GM23338 (cell line): ENCODE results near the gene LCE1A. TPM values are rescaled to one million over a fixed set of nuclear protein-coding genes. Genes with fewer than 3 reads are reported as not detected.

Source experiments
- ATAC-seq: fragments of 200-7000 bp; cut with Tn5 transposase; 3 replicates; pipeline ENCODE4 v1.9.1; 2020
- DNase-seq: peaks from one replicate; pipeline ENCODE4 v3.0.0-alpha.2; 2015; ENCODE audit warnings: low spot score
- H2AFZ ChIP-seq: fragments of 200-600 bp; sonication (generic); 2 replicates; pipeline ENCODE4 v1.8.0; 2016; ENCODE audit warnings: antibody characterized with exemption, mild to moderate bottlenecking, moderate library complexity
- H3F3A ChIP-seq: fragments of 200-600 bp; sonication (generic); replicated peaks from 2 replicates; pipeline ENCODE4 v1.8.0; 2017; ENCODE audit warnings: antibody characterized with exemption, mixed run types, low read depth
- H3K27ac ChIP-seq: fragments of 200-600 bp; sonication (generic); 2 replicates; pipeline ENCODE4 v1.6.1; 2016; ENCODE audit warnings: low read depth
- H3K27me3 ChIP-seq: fragments of 200-600 bp; sonication (generic); 2 replicates; pipeline ENCODE4 v1.8.0; 2016; ENCODE audit warnings: mild to moderate bottlenecking, mixed run types, moderate library complexity; ENCODE audit not compliant: insufficient read depth
- H3K36me3 ChIP-seq: fragments of 200-600 bp; sonication (generic); 2 replicates; pipeline ENCODE4 v1.8.0; 2016; ENCODE audit warnings: mild to moderate bottlenecking; ENCODE audit not compliant: insufficient read depth
- H3K4me1 ChIP-seq: fragments of 200-600 bp; sonication (generic); 2 replicates; pipeline ENCODE4 v1.8.0; 2016; ENCODE audit warnings: mild to moderate bottlenecking, moderate library complexity; ENCODE audit not compliant: insufficient read depth
- H3K4me2 ChIP-seq: fragments of 200-600 bp; sonication (generic); 2 replicates; pipeline ENCODE4 v1.7.1; 2017; ENCODE audit warnings: mixed run types
- H3K4me3 ChIP-seq: fragments of 200-600 bp; sonication (generic); 2 replicates; pipeline ENCODE4 v1.6.1; 2016; ENCODE audit warnings: mixed run types
- H3K79me2 ChIP-seq: fragments of 200-600 bp; sonication (generic); replicated peaks from 2 replicates; pipeline ENCODE4 v1.8.0; 2017; ENCODE audit warnings: mild to moderate bottlenecking; ENCODE audit not compliant: insufficient read depth
- H3K9me2 ChIP-seq: fragments of 200-600 bp; sonication (generic); 2 replicates; pipeline ENCODE4 v1.8.0; 2017; ENCODE audit not compliant: insufficient read depth
- H4K20me1 ChIP-seq: fragments of 200-600 bp; sonication (generic); replicated peaks from 2 replicates; pipeline ENCODE4 v1.8.0; 2017; ENCODE audit warnings: mild to moderate bottlenecking; ENCODE audit not compliant: insufficient read depth
- H3K27ac Mint-ChIP-seq: 2 replicates; pipeline ENCODE4 v1.8.0; 2020; ENCODE audit warnings: inconsistent platforms, mild to moderate bottlenecking, moderate library complexity, mixed read lengths
- H3K27me3 Mint-ChIP-seq: 3 replicates; pipeline ENCODE4 v1.8.0; 2022; ENCODE audit warnings: low read depth, mild to moderate bottlenecking, moderate library complexity, mixed read lengths, inconsistent platforms; ENCODE audit not compliant: insufficient read depth, poor library complexity
- H3K36me3 Mint-ChIP-seq: 3 replicates; pipeline ENCODE4 v1.8.0; 2021; ENCODE audit warnings: low read depth, mild to moderate bottlenecking, inconsistent platforms, moderate library complexity, mixed read lengths
- H3K4me1 Mint-ChIP-seq: 3 replicates; pipeline ENCODE4 v1.8.0; 2020; ENCODE audit warnings: mild to moderate bottlenecking, inconsistent platforms, mixed read lengths
- H3K4me3 Mint-ChIP-seq: 3 replicates; pipeline ENCODE4 v1.8.0; 2021; ENCODE audit warnings: moderate library complexity, mild to moderate bottlenecking, inconsistent platforms, mixed read lengths
- H3K9me3 Mint-ChIP-seq: 3 replicates; pipeline ENCODE4 v1.8.0; 2020; ENCODE audit warnings: moderate library complexity, mild to moderate bottlenecking, inconsistent platforms, mixed read lengths
- EZH2 ChIP-seq: fragments of 200-600 bp; sonication (generic); IDR thresholded peaks from one replicate; pipeline ENCODE4 v1.8.0; 2017; ENCODE audit warnings: antibody characterized with exemption, mild to moderate bottlenecking, low read depth; ENCODE audit not compliant: unreplicated experiment
- EZH2phosphoT487 ChIP-seq: fragments of 200-600 bp; sonication (generic); IDR thresholded peaks from one replicate; pipeline ENCODE4 v1.8.1; 2018; ENCODE audit warnings: antibody characterized with exemption; ENCODE audit not compliant: unreplicated experiment
- NANOG ChIP-seq: IDR thresholded peaks from 2 replicates; pipeline ENCODE4 v1.6.1; 2016; ENCODE audit warnings: antibody characterized with exemption, borderline replicate concordance
- ZNF114 ChIP-seq: fragments of 250-450 bp; sonication (Bioruptor Pico); IDR thresholded peaks from 2 replicates; pipeline ENCODE4 v1.5.0; 2020; ENCODE audit warnings: mild to moderate bottlenecking, moderate library complexity
- ZNF331 ChIP-seq: fragments of 250-450 bp; sonication (Bioruptor Pico); IDR thresholded peaks from 2 replicates; pipeline ENCODE4 v1.5.0; 2020; ENCODE audit warnings: low read depth, mild to moderate bottlenecking, moderate library complexity
- polyA plus RNA-seq: library from polyadenylated mRNA; unstranded; fragments of >200 nt; fragmentation: Nextera tagmentation; extraction: Ambion mirVana; gene quantifications from 2 replicates; pipeline ENCODE4 v1.2.1, GENCODE V29; 2016
- total RNA-seq: library from RNA; depleted of rRNA; stranded (reverse); fragments of >200 nt; shearing (Covaris generic); gene quantifications from 2 replicates; pipeline ENCODE4 v1.2.3, GENCODE V29; 2014
- TF ChIP-seq, protein P1 (sequence below): IDR thresholded peaks from 2 replicates; pipeline ENCODE4 v1.6.1; 2016; ENCODE audit warnings: antibody characterized with exemption
- TF ChIP-seq, protein P2 (sequence below): fragments of 250-450 bp; sonication (Bioruptor Pico); IDR thresholded peaks from 2 replicates; pipeline ENCODE4 v1.5.0; 2020; ENCODE audit warnings: mild to moderate bottlenecking, moderate library complexity

The LCE1A gene
- total and polyA plus RNA-seq, 2 experiments from 2014 or later: not detected

DNA sequence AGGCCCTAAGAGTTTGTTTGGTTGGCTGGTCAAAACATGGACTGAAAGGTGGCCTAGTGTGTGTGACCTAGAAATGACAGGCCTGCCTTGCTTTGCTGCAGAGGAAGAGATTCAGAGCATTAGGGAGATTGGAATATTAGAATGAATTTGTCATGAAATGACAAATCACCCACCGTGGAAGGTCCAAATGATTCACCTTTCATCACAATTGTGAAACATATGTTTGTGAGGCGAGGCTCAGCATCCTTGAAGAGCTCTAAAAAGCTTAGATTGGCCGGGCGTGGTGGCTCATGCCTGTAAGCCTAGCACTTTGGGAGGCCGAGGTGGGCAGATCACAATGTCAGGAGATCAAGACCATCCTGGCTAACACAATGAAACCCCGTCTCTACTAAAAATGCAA is 10.0 kb upstream of the LCE1A start:
- no peaks in the 10 kb centered on the region for H3K36me3 ChIP-seq
- H3K4me1 Mint-ChIP-seq: peaks cover 2% of the 10 kb centered on the region; the same call in 1 of the 3 replicates
- H3K9me3 Mint-ChIP-seq: no peaks in the 10 kb centered on the region
- no peaks in the 10 kb centered on the region for H3K27me3 Mint-ChIP-seq
- H3K27ac Mint-ChIP-seq: no peak overlapping the region
- TF ChIP-seq, protein P1, sequence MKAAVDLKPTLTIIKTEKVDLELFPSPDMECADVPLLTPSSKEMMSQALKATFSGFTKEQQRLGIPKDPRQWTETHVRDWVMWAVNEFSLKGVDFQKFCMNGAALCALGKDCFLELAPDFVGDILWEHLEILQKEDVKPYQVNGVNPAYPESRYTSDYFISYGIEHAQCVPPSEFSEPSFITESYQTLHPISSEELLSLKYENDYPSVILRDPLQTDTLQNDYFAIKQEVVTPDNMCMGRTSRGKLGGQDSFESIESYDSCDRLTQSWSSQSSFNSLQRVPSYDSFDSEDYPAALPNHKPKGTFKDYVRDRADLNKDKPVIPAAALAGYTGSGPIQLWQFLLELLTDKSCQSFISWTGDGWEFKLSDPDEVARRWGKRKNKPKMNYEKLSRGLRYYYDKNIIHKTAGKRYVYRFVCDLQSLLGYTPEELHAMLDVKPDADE: no peak
- TF ChIP-seq EZH2 (no peak), EZH2phosphoT487 (no peak), ZNF114 (CRISPR knock-in tag) (no peak), ZNF331 (CRISPR knock-in tag) (no peak), NANOG (no peak)
- TF ChIP-seq, protein P2, sequence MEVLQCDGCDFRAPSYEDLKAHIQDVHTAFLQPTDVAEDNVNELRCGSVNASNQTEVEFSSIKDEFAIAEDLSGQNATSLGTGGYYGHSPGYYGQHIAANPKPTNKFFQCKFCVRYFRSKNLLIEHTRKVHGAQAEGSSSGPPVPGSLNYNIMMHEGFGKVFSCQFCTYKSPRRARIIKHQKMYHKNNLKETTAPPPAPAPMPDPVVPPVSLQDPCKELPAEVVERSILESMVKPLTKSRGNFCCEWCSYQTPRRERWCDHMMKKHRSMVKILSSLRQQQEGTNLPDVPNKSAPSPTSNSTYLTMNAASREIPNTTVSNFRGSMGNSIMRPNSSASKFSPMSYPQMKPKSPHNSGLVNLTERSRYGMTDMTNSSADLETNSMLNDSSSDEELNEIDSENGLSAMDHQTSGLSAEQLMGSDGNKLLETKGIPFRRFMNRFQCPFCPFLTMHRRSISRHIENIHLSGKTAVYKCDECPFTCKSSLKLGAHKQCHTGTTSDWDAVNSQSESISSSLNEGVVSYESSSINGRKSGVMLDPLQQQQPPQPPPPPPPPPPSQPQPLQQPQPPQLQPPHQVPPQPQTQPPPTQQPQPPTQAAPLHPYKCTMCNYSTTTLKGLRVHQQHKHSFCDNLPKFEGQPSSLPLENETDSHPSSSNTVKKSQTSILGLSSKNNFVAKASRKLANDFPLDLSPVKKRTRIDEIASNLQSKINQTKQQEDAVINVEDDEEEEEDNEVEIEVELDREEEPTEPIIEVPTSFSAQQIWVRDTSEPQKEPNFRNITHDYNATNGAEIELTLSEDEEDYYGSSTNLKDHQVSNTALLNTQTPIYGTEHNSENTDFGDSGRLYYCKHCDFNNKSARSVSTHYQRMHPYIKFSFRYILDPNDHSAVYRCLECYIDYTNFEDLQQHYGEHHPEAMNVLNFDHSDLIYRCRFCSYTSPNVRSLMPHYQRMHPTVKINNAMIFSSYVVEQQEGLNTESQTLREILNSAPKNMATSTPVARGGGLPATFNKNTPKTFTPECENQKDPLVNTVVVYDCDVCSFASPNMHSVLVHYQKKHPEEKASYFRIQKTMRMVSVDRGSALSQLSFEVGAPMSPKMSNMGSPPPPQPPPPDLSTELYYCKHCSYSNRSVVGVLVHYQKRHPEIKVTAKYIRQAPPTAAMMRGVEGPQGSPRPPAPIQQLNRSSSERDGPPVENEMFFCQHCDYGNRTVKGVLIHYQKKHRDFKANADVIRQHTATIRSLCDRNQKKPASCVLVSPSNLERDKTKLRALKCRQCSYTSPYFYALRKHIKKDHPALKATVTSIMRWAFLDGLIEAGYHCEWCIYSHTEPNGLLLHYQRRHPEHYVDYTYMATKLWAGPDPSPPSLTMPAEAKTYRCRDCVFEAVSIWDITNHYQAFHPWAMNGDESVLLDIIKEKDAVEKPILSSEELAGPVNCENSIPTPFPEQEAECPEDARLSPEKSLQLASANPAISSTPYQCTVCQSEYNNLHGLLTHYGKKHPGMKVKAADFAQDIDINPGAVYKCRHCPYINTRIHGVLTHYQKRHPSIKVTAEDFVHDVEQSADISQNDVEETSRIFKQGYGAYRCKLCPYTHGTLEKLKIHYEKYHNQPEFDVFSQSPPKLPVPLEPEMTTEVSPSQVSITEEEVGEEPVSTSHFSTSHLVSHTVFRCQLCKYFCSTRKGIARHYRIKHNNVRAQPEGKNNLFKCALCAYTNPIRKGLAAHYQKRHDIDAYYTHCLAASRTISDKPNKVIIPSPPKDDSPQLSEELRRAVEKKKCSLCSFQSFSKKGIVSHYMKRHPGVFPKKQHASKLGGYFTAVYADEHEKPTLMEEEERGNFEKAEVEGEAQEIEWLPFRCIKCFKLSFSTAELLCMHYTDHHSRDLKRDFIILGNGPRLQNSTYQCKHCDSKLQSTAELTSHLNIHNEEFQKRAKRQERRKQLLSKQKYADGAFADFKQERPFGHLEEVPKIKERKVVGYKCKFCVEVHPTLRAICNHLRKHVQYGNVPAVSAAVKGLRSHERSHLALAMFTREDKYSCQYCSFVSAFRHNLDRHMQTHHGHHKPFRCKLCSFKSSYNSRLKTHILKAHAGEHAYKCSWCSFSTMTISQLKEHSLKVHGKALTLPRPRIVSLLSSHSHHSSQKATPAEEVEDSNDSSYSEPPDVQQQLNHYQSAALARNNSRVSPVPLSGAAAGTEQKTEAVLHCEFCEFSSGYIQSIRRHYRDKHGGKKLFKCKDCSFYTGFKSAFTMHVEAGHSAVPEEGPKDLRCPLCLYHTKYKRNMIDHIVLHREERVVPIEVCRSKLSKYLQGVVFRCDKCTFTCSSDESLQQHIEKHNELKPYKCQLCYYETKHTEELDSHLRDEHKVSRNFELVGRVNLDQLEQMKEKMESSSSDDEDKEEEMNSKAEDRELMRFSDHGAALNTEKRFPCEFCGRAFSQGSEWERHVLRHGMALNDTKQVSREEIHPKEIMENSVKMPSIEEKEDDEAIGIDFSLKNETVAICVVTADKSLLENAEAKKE (CRISPR knock-in tag): no peak
- H3F3A ChIP-seq: no peaks in the 10 kb centered on the region
- no peak overlapping the region for H3K4me2 ChIP-seq
- ATAC-seq (no peak), DNase-seq (no peak)
- no peak overlapping the region for H3K4me3 Mint-ChIP-seq
- H3K9me2 ChIP-seq: 0 out of 2 replicates have a peak, but pooled peaks cover 6% of the 10 kb centered on the region
- no peak overlapping the region for H3K4me3 ChIP-seq
- no peaks in the 10 kb centered on the region for H4K20me1 ChIP-seq
- H2AFZ ChIP-seq: no peak overlapping the region
- no peaks in the 10 kb centered on the region for H3K27me3 ChIP-seq
- H3K79me2 ChIP-seq: no peaks in the 10 kb centered on the region
- no peaks in the 10 kb centered on the region for H3K36me3 Mint-ChIP-seq
- H3K4me1 ChIP-seq: no peaks in the 10 kb centered on the region
- H3K27ac ChIP-seq: no peak overlapping the region
